Measurements from ENCODE around the gene WIPF1.

The WIPF1 gene, protein sequence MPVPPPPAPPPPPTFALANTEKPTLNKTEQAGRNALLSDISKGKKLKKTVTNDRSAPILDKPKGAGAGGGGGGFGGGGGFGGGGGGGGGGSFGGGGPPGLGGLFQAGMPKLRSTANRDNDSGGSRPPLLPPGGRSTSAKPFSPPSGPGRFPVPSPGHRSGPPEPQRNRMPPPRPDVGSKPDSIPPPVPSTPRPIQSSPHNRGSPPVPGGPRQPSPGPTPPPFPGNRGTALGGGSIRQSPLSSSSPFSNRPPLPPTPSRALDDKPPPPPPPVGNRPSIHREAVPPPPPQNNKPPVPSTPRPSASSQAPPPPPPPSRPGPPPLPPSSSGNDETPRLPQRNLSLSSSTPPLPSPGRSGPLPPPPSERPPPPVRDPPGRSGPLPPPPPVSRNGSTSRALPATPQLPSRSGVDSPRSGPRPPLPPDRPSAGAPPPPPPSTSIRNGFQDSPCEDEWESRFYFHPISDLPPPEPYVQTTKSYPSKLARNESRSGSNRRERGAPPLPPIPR

DNA sequence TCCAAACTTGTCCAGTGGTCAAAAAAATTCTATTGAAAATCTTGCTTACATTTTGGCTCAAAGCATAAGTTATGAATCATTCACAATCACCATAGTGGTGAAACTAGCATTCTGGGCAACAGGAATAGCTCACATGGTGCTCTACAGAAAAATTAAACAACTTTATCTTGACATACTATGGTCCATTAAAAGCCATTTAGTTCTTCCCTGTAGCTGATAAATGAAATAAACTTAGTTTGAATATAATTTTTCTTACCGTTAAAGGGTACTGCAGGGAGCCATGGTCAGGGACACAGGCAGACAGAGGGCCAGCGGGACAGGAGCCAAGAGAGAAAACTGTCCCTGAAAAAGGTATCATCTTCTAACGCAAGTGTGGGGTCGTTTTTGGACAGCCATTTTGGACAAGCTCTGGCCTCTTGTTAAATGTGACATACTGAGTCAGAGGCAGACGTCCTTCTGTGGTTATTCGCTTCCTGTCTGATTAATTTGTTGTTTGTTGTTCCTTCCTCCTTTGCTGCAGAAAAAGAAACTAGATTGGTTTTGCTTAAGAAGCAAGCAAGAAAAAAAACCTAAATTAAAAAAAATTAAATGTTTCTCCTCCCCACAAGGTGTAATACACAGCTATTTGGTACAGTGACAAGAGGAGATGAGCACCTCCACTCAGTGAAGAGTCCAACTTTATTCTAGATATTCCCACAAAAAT lies at the start of gene WIPF1:
Gene WIPF1, minus strand, starts transcription at position 460 of the 703 bp plus-strand sequence. CDS start 12,231 bp downstream, outside the sequence.
- DNase-seq (ENCODE audit: low read depth, low spot score) = no peak

DNA sequence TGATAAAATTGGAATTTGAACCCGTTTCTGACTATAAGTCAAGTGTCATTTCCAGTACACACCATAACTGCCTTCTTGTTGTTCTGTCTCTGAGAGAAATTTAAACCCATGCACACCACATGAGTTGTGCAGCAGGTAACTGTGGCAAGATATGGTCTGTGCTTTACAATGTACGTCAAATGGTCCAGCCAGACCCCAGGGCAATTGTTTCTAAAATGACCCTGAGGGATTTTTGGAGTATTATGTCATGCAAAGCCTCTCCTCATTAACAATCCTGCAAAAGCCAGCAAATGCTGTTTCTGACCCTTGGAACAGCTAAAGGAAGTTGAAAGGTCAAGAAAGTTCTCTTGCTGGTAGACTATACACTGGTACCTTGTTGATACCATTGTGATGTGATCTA lies 47.7 kb upstream of the WIPF1 start:
- no peak for DNase-seq (ENCODE audit: low read depth, low spot score)

DNA sequence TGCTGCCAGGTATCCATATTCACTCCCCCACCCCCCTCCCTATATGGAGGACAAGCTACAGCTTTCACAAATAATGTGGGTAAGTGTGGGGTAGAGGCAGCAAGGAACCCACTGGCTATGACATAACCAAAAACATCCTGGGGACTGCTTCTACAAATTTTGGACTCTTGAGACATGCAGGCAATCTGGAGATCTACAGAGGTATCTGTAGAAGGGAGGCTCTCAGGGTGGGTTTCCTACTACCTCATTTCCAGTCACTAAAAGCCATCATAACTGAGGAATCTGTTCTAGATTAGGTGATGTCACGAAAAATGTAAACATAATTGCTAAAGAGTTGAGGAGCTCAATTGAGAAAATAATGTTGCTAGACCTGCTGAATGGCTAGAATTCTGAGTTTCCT lies 46.8 kb upstream of the WIPF1 start:
- no peak for DNase-seq (ENCODE audit: low read depth, low spot score)

DNA sequence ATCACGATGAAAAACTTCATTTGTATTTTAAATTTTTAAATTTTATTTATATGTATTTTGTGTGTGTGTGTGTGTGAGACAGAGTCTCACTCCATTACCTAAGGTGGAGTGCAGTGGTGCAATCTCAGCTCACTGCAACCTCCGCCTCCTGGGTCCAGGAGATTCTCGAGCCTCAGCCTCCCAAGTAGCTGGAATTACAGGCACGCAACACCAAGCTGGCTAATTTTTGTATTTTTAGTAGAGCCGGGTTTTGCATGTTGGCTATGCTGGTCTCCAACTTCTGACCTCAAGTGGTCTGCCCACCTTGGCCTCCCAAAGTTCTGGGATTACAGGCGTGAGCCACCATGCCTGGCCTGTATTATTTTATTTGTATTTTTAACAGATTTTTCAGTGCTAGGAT lies 45.8 kb upstream of the WIPF1 start:
- no peak for DNase-seq (ENCODE audit: low read depth, low spot score)

DNA sequence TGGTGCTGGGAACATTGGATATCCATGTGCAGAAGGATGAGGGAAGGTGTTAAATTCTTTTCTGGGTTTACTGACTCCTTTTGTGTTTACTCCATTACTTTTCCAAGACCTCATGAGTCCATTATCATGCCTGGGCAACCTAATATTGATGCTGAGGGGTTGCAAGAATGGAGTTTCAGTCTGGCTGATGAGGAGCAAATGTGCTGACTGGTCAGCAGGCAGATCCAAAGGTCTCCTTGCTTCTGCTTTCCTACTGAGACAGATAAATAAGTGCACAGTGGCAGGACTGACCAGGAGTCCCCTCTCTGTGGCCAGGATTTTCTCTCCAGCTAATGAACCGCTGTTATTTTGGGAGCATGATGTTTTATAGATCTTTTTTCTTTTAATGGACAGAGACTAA lies 43.6 kb upstream of the WIPF1 start:
- no peak for DNase-seq (ENCODE audit: low read depth, low spot score)

DNA sequence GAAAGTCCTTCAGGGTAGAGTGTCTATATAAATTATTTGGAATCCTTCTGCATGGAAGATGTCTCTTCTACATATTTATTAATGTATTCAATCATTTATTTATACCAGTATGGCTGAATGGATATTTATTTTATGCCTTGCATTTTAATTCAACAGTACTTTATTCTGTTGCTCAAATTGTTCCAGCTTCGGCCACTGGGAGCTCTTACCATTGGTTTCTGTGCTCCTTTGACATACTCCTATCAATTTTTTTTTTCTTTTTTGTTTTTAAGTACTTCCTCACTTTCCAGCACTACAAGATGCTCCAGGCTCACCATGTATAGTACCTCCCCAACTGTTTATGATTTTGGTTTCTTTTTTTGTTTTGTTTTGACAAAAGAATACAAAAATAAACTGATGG lies 39.4 kb upstream of the WIPF1 start:
- no peak for DNase-seq (ENCODE audit: low read depth, low spot score)

DNA sequence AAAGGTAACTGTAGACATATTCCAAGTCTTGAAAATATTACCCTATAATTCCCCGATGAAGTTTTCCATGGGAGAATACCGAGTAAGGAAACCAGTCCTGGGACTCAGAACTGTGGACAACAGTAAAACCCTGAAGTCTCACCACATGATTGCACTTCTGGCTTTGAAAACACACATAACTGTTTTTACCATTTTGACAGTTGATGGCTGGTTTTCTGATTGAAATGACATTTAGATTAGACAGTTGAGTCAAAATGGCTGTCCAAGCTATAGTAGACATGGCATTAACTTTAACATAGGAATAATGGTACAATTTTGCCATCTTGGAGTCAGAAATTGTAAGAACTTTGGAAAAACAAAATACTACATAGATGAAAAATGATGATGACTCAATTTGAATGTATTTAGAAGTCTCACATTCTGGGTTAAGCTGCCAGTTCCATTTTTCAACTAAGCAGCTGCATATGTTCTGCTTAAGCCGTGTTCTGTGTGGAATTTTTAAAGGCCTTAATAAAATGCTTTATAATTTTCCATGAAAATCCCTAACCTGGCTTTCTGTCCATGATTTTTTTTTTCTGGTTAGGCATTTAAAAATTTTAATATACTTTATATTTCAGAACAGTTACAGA lies 38.3 kb upstream of the WIPF1 start:
- DNase-seq (ENCODE audit: low read depth, low spot score) = no peak

DNA sequence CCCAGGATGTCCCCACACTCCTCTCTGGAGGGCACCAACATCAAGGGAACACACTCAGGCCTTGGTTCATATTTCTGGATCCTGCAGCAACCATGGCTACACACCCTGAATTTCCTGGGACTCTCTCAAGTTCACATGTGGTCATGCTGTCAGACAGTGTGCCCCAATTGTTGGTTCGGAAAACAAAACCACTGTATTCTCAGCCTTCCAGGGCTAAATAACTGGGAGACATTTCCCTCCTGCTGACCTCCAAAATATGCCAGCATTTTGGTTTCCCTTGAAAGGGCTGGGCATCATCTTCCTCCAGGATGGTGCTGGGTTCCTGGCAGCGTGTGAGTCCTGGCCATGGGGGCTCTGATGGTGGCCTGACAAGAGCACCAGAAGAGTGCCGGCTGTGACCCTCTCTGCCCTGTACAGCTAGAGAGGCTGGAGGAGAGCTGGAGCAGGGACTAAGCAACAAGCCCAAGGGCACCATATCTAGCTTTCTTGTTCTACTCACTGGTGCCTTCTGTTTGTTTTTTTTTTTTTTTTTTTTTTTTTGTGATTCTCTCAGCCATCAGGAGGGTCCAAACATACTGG lies 37.5 kb upstream of the WIPF1 start:
- DNase-seq (ENCODE audit: low read depth, low spot score) = no peak

DNA sequence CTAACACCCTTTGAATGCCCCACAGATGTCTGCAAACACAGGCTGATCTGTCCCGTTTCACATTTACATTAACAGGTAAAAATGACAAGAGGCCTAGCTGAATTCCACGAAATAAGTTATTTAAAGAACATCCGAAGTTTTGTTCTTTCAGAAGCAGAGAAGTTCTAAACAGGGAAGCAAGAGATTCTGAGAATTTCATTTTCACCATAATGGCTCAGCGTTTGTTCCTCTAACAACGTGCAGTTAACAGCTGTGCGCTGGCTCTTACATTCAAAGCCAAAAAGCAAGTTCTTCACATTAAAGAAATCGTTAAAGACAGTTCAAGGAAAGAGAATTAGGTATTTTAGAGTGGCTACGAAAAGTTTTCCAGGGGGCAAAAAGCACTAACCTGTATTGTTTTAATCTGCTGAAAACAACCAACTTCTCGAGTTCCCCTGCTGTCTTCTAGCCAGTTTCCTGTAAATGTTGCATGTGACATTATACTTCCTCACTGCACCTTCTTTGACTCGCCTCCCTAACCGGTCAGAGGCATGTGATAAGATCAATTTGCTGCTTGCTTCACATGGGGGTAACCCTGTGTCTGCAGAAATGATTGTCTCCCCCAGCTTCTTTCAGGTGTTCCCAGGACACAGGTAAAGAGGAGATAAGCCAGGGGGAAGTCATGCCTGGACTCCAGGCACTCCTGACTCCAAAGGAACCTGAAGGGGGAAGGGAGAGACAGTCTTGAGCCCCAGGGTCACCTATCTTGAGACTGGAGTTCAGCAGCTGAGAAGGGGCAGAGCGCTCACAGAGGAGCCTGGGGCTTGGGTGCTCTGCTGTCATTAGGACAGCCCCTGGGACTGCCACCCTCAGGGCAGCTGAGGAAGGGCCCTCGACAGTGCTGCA lies 36.8 kb upstream of the WIPF1 start:
- DNase-seq (ENCODE audit: low read depth, low spot score) = peak; percentile 15

DNA sequence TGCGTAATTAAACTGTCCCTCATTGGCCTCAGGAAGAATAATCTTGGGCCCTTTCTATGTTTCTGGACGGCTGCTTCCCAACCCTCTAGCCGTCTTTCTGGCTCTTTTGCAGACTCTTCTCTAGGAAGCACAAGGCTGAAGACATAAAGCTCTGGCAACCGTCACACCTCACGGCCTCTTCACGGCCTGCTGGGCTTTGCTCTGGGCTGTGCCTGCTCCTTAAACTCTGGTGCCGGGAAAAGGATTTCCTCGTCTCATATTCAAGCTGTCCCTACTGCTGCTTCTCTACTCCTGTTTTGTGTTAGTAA lies 36.0 kb upstream of the WIPF1 start:
- no peak for DNase-seq (ENCODE audit: low read depth, low spot score)

DNA sequence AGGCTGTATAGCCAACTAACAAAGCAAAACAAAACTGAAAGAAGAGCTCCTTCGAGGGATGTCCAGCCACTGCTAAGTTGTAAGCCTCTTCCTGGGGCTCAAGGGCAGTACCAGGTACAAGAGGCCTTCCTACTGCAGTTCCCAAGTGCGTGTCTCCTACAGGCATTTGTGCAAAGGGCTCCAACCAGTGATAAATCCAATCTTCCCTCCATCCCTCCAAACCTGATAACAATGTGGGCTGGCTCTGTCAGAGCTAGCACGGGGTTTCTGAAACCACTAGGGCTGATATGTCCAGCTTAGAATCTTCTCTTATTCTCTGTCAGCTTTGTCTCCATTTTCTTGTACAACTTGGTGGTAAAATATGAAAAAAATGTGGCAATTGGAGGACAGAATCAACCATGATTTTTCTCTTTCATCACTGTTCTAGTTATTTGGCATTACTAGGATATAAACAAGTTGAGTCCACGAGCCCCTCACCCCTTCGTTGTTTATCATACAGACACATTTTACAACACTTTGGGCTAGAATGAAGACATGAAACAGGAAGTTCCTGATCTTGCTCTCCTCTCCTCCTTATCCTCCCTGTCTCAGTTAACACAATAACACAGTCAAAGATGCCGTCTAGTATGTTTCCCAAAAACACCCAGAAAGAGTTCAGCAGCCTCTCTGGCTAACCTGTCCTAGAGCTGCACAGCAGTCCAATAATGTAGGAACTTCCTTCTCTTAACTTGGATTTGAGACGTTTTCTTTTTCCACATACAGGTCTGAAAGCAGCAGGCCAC lies 35.4 kb upstream of the WIPF1 start:
- no peak for DNase-seq (ENCODE audit: low read depth, low spot score)

DNA sequence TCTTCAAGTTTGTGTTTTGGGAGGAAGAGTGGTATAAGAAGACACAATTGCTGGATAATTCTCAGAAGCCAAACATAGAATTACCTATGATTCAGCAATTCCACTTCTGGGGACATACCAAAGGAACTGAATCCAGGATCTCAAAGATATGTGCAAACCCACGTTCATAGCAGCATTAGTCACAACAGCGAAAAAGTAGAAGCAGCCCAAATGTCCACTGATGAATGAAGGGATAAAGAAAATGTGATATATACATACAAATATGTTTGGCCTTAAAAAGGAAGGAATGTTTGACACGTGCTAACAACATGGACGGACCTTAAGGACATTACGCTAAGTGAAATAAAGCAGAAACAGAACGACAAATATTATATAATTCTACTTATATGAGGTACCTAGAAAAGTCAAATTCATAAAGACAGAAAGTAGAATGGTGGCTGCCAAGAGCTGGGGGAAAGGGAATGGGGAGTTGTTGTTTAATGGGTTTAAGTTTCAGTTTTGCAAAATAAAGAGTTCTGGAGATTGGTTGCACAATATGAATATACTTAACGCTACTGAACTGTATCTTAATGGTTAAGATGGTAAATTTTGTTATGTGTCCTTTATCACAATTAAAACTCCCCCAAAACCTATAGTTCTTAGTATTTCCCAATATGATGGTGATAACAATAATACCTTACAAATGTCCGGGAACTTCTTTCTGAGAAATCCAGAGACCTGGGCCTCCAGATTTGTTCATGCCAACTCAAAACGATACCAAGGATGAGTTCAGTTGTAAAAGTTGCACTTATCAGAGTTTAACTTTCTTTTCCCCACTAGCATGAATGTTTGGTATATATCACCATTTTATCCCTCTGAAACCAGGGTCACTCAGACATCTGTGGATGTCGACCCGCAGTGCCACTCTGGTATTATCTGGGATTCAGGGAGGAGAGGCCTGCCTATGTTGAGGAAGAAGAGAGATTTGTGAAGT lies 33.7 kb upstream of the WIPF1 start:
- no peak for DNase-seq (ENCODE audit: low read depth, low spot score)

DNA sequence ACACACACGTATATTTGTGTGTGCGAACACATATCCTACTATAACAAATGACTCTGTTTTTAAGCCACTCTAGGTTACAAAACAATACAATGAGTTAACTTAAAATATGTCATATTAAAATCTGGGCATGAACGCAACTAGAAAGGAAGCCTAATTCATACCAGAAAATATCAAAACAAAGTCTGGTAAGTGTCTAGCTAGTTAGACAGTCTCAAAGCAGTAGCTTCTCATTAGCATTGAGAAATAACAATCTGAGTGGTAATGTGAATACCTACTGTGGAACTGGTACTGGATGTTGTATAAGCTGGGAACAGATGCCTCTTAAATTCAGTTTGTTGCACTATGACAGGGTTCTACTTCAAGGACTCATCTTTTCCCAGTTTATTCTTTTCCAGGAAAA lies 32.5 kb upstream of the WIPF1 start:
- DNase-seq (ENCODE audit: low read depth, low spot score) = no peak

DNA sequence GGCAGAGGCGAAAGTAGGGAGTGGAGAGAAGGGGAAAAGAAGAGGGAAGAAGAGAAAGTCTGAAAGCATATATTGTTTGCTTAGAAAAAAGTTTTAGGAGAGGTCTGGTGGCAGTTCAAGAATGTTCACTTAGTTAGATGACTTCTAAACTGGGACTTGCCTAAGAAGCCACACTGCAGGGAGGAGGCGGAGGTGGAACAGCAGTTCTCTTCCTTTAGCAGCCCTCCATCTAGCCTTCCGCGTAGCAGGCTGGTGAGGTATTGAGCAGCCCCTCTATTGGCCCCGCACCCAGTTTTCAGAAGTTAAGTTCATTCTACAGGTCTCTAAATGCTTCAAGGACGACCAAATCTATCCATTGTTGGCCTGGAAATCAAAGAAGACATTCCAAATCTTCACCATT lies 31.9 kb upstream of the WIPF1 start:
- no peak for DNase-seq (ENCODE audit: low read depth, low spot score)

DNA sequence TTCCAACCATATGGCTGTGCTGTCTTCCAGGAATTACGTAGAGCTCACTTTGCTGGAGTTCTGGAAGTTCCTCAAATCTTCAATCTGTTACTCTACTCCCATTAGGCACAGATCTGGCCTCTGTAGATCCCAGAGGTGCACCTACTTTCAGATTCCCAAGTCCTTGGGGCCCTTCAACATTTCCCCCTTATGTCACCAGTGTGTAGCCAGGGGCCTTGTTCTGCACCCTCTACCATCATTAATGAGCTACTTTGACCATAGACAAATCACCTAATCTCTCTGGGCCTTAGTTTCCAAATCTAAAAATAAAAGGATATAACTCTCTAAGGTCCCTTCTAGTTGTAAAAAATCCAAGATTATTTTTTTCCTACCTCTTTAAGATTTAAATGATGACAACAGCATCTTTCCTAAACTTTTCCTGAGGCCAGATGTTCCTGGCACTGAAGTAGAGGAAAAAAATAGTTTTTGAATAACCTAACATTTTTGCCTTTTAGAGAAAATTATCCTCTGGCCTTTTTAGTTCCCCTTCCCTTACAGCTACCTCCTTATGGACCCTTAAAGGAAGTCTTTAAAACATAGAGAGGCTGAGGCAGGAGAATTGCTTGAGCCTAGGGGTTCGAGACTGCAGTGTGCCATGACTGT lies 31.0 kb upstream of the WIPF1 start:
- no peak for DNase-seq (ENCODE audit: low read depth, low spot score)

DNA sequence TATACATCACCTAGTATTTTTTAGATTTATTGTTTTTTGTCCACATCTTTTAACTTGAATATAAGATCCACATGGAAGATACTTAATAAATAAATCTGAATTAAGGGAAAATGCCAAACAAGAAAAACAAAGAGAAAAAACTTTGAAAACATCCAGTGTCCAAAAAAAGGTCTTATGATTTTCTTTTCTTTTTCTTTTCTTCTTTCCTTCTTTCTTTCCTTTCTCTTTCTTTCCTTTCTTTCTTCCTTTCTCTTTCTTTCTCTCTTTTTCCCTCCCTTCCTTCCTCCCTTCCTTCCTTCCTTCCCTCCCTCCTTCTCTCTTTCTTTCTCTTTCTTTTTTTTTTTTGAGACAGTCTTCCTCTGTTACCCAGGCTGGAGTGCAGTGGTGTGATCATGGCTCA lies 29.6 kb upstream of the WIPF1 start:
- DNase-seq (ENCODE audit: low read depth, low spot score) = no peak

DNA sequence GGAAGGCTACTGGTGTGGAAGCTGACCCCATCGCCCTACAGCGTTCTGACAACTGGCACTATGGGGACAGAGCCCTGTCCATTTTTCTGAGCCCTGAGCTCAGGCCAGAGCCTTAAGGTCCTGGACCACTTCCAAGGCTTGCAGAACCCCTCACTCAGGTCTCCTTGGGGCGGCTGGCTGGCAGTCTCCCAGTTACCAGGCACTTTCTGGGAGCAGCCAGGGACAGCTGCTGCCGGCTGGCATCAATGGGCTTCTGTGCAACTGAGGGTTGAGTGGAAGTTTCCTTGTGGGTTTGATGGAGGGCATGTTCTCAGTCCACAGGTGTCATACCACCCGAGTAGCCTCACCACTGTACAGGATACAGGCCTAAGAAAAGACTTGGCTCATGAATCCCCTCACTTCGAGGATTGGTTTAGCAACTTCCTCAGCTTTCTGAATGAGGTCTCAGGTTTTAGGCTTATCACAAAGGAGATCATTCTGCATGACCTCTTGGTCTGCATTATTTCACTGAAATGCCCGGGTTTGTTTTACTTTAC lies 27.4 kb upstream of the WIPF1 start:
- DNase-seq (ENCODE audit: low read depth, low spot score) = no peak

DNA sequence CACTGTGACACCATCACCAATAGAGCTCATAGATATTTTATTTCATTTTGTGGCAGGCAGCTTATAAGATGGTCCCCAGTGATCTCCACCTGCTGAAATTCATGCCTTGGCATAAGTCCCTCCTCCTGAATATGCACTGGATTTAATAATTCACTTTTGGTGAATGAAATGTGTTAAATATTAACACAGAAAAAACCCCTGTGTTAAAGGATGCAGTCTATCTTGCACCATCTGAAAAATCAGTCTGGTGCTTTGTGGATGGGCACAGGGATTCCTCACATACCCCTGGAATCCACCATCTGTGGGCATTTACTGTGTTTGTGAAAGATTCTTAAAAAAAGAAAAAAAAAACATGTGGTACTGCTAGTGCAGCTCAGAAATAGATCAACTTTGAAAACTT lies 26.1 kb upstream of the WIPF1 start:
- no peak for DNase-seq (ENCODE audit: low read depth, low spot score)

All from activated naive CD8-positive, alpha-beta T cell treated with anti-CD3 and anti-CD28 coated beads, Interleukin-2, amount 50 U/mL, for 16 hours (primary cell).